ENCODE results near the gene NDST4. TPM values are rescaled to one million over a fixed set of nuclear protein-coding genes. Genes with fewer than 3 reads are reported as not detected.

NDST4 gene
- total and polyA plus RNA-seq, 8 donors: 0.34 to 1.2 (median 0.74) TPM; not detected in 2

- Histone ChIP-seq H3K36me3 (no peaks in the 10 kb centered on the region), H3K27me3 (no peaks in the 10 kb centered on the region), H3K27ac (no peak overlapping the region), H3K9me3 (no peaks in the 10 kb centered on the region), H3K4me3 (no peak overlapping the region), H3K4me1 (no peaks in the 10 kb centered on the region)
- no peak for TF ChIP-seq CTCF (IDR thresholded peaks at IDR 0.05)
- no peak for ATAC-seq
- peak in 1 of 4 donors; percentile 39 for DNase-seq
- intact Hi-C loops (cut with DNase I): no loop called here
Observed at GRCh38 chr4:114921790-114922591, 191.4 kb downstream of the NDST4 start.

GRCh38 chr4:114921191-114921590, 192.2 kb downstream of the NDST4 start:
- no peaks in the 10 kb centered on the region for H3K36me3 ChIP-seq
- intact Hi-C loops (cut with DNase I): no loop called here
- no peak for DNase-seq
- no peaks in the 10 kb centered on the region for H3K27me3 ChIP-seq
- no peaks in the 10 kb centered on the region for H3K4me1 ChIP-seq
- no peaks in the 10 kb centered on the region for H3K9me3 ChIP-seq
- no peak overlapping the region for H3K27ac ChIP-seq
- no peak for TF ChIP-seq CTCF (IDR thresholded peaks at IDR 0.05)
- no peak for ATAC-seq
- H3K4me3 ChIP-seq: no peak overlapping the region

GRCh38 chr4:114911111-114911510, 202.3 kb downstream of the NDST4 start:
- DNase-seq (no peak), ATAC-seq (no peak)
- intact Hi-C loops (cut with DNase I): no loop called here
- H3K4me1 ChIP-seq: no peaks in the 10 kb centered on the region
- no peak overlapping the region for H3K4me3 ChIP-seq
- no peak for TF ChIP-seq CTCF (IDR thresholded peaks at IDR 0.05)
- no peaks in the 10 kb centered on the region for H3K27me3 ChIP-seq
- no peak overlapping the region for H3K27ac ChIP-seq
- H3K36me3 ChIP-seq: no peaks in the 10 kb centered on the region
- no peaks in the 10 kb centered on the region for H3K9me3 ChIP-seq

GRCh38 chr4:114907568-114907967, 205.9 kb downstream of the NDST4 start:
- no peak for DNase-seq
- H3K4me3 ChIP-seq: no peak overlapping the region
- TF ChIP-seq CTCF (IDR thresholded peaks at IDR 0.05): no peak
- no peaks in the 10 kb centered on the region for H3K27me3 ChIP-seq
- no peak for ATAC-seq
- H3K4me1 ChIP-seq: no peaks in the 10 kb centered on the region
- H3K9me3 ChIP-seq: no peaks in the 10 kb centered on the region
- H3K36me3 ChIP-seq: no peaks in the 10 kb centered on the region
- intact Hi-C loops (cut with DNase I): no loop called here
- no peak overlapping the region for H3K27ac ChIP-seq

GRCh38 chr4:114905017-114905416, 208.4 kb downstream of the NDST4 start:
- DNase-seq (no peak), ATAC-seq (no peak)
- Histone ChIP-seq H3K27me3 (no peaks in the 10 kb centered on the region), H3K27ac (no peak overlapping the region), H3K9me3 (no peaks in the 10 kb centered on the region), H3K36me3 (no peaks in the 10 kb centered on the region), H3K4me1 (no peaks in the 10 kb centered on the region), H3K4me3 (no peak overlapping the region)
- no peak for TF ChIP-seq CTCF (IDR thresholded peaks at IDR 0.05)
- intact Hi-C loops (cut with DNase I): no loop called here
